HepG2 (cell line): Measurements from ENCODE around the gene LGALS8. TPM values are rescaled to one million over a fixed set of nuclear protein-coding genes. Genes with fewer than 3 reads are reported as not detected.

Source experiments
- ARID2 ChIP-seq: sonication (generic); formaldehyde crosslinking; IDR thresholded peaks from 2 replicates; pipeline ENCODE4 v1.8.1; 2022; ENCODE audit warnings: mild to moderate bottlenecking, missing genetic modification reagents, borderline replicate concordance
- ATF7 ChIP-seq, 2 experiments: fragments of 450-650 bp in 1 of 2; sonication (generic) in 1 of 2; formaldehyde crosslinking in 1 of 2; IDR thresholded peaks; 2 replicates each; pipeline versions ENCODE4 v1.4.0 to v1.6.1; 2016 to 2020; ENCODE audit warnings: antibody characterized with exemption in 1 of 2, mild to moderate bottlenecking in 1 of 2, missing genetic modification reagents in 1 of 2
- DPF2 ChIP-seq: sonication (generic); formaldehyde crosslinking; IDR thresholded peaks from 2 replicates; pipeline ENCODE4 v1.4.0; 2020; ENCODE audit warnings: mild to moderate bottlenecking, low read depth, missing genetic modification reagents, borderline replicate concordance
- ISL2 ChIP-seq: sonication (generic); formaldehyde crosslinking; IDR thresholded peaks from 2 replicates; pipeline ENCODE4 v1.5.0; 2020; ENCODE audit warnings: missing genetic modification reagents
- KAT2B ChIP-seq: fragments of 150-350 bp; IDR thresholded peaks from 2 replicates; pipeline ENCODE4 v1.6.1; 2014; ENCODE audit warnings: low read depth, low read length, borderline replicate concordance
- KLF11 ChIP-seq: IDR thresholded peaks from 2 replicates; pipeline ENCODE4 v1.6.1; 2016; ENCODE audit warnings: missing compliant biosample characterization
- MEIS1 ChIP-seq: sonication (generic); formaldehyde crosslinking; IDR thresholded peaks from 2 replicates; pipeline ENCODE4 v1.9.0; 2021; ENCODE audit warnings: mild to moderate bottlenecking, missing genetic modification reagents, moderate library complexity, borderline replicate concordance
- MIXL1 ChIP-seq: IDR thresholded peaks from 2 replicates; pipeline ENCODE4 v1.6.1; 2016
- MTF1 ChIP-seq: sonication (generic); formaldehyde crosslinking; IDR thresholded peaks from 2 replicates; pipeline ENCODE4 v1.5.0; 2020; ENCODE audit warnings: missing genetic modification reagents
- NFIC ChIP-seq: IDR thresholded peaks from 2 replicates; pipeline ENCODE4 v1.6.1; 2012; ENCODE audit warnings: mild to moderate bottlenecking, low read length, inconsistent platforms
- PAF1 ChIP-seq: IDR thresholded peaks from 2 replicates; pipeline ENCODE4 v1.6.1; 2016; ENCODE audit warnings: missing genetic modification reagents, missing compliant biosample characterization
- SATB2 ChIP-seq: sonication (generic); formaldehyde crosslinking; IDR thresholded peaks from 2 replicates; pipeline ENCODE4 v1.5.0; 2020; ENCODE audit warnings: missing genetic modification reagents
- SKI ChIP-seq: fragments of 450-650 bp; IDR thresholded peaks from one replicate; pipeline ENCODE4 v1.6.1; 2018; ENCODE audit warnings: mild to moderate bottlenecking; ENCODE audit not compliant: partially characterized antibody
- ZNF121 ChIP-seq: sonication (generic); formaldehyde crosslinking; IDR thresholded peaks from 2 replicates; pipeline ENCODE4 v1.5.0; 2020; ENCODE audit warnings: mild to moderate bottlenecking, missing genetic modification reagents
- ZNF235 ChIP-seq: sonication (generic); formaldehyde crosslinking; IDR thresholded peaks from 2 replicates; pipeline ENCODE4 v1.8.1; 2023; ENCODE audit warnings: mild to moderate bottlenecking, missing genetic modification reagents, borderline replicate concordance
- ZNF550 ChIP-seq: sonication (generic); formaldehyde crosslinking; IDR thresholded peaks from 2 replicates; pipeline ENCODE4 v1.4.0; 2020; ENCODE audit warnings: mild to moderate bottlenecking, missing genetic modification reagents, borderline replicate concordance
- ZNF552 ChIP-seq: sonication (generic); formaldehyde crosslinking; IDR thresholded peaks from 2 replicates; pipeline ENCODE4 v1.9.0; 2022; ENCODE audit warnings: missing genetic modification reagents, mild to moderate bottlenecking, borderline replicate concordance
- ZNF678 ChIP-seq: sonication (generic); formaldehyde crosslinking; IDR thresholded peaks from 2 replicates; pipeline ENCODE4 v1.4.0; 2020; ENCODE audit warnings: mild to moderate bottlenecking, missing genetic modification reagents
- ZNF788 ChIP-seq: sonication (generic); formaldehyde crosslinking; IDR thresholded peaks from 2 replicates; pipeline ENCODE4 v1.5.0; 2020; ENCODE audit warnings: mild to moderate bottlenecking, missing genetic modification reagents, borderline replicate concordance
- polyA plus RNA-seq, 8 experiments: library from polyadenylated mRNA; depleted of rRNA in 3 of 8; stranded (reverse) in 7 of 8; unstranded in 1 of 8; fragments of >200 nt; fragmentation: Illumina TruSeq in 4 of 8; extraction: Trizol in 4 of 8; gene quantifications; 2 replicates each; pipeline versions ENCODE4 v1.2.1 to v1.2.3, GENCODE V29; 2011 to 2016; ENCODE audit warnings: low read depth in 4 of 8, missing spikeins in 1 of 8, mixed read lengths in 1 of 8; ENCODE audit not compliant: insufficient read depth in 1 of 8
- total RNA-seq, 5 experiments: library from RNA; depleted of rRNA; stranded (reverse); fragments of >200 nt; fragmentation: Illumina TruSeq; extraction: Trizol; gene quantifications; 2 replicates each; pipeline ENCODE4 v1.2.3, GENCODE V29; 2016; ENCODE audit warnings: low read depth in 1 of 5
- TF ChIP-seq, protein P1 (sequence below): sonication (generic); formaldehyde crosslinking; IDR thresholded peaks from 2 replicates; pipeline ENCODE4 v1.4.0; 2020; ENCODE audit warnings: missing genetic modification reagents
- TF ChIP-seq, protein P2 (sequence below): sonication (generic); formaldehyde crosslinking; IDR thresholded peaks from 2 replicates; pipeline ENCODE4 v1.8.0; 2022; ENCODE audit warnings: missing genetic modification reagents, mild to moderate bottlenecking, moderate library complexity, borderline replicate concordance
- TF ChIP-seq, protein P3 (sequence below): IDR thresholded peaks from 2 replicates; pipeline ENCODE4 v1.6.1; 2012; ENCODE audit warnings: low read depth, low read length, improper control_type of control experiment
- TF ChIP-seq, protein P4 (sequence below): sonication (generic); formaldehyde crosslinking; IDR thresholded peaks from 2 replicates; pipeline ENCODE4 v1.5.1; 2020; ENCODE audit warnings: mild to moderate bottlenecking, moderate library complexity, missing genetic modification reagents
- TF ChIP-seq, protein P5 (sequence below): sonication (generic); formaldehyde crosslinking; IDR thresholded peaks from 2 replicates; pipeline ENCODE4 v1.4.0; 2020; ENCODE audit warnings: mild to moderate bottlenecking, missing genetic modification reagents

Gene LGALS8
- total and polyA plus RNA-seq, 2 of the 13 experiments (the other 11 are each of a cell fraction or from before 2014, with no cell fraction given), result 29.3 to 185 TPM

DNA sequence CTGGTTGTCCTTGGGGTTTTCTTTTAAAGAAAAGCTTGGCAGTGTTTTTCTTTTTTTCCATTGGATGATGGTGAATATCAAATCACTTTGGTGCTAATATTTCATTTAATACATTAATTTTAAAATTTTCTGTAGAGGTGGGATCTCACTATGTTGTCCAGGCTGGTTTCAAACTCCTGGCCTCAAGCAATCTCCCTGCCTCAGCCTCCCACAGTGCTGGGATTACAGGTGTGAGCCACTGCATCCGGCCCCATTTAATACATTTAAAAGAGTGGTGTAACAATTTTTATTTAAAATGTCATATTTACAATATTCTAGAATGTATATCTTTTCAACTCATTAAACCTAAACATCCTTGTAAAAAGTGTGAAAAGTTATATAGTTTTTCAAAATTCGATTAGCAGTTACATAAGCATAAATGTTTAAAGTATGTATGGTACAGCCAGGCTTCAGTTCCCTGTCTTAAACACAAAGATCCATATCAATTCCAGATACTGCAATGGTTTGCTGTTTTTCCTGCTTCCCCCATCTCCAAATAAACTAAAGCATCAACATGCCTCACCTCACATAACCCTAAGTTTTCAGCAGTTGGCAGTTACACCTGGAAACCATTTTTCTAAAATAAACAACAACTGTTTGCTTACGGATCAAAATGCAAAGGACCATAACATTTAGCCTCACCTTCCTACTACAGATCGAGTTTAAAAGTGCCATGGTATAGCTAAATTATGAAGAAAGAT is 8.9 kb upstream of the LGALS8 start (continued):
- TF ChIP-seq, protein P1, sequence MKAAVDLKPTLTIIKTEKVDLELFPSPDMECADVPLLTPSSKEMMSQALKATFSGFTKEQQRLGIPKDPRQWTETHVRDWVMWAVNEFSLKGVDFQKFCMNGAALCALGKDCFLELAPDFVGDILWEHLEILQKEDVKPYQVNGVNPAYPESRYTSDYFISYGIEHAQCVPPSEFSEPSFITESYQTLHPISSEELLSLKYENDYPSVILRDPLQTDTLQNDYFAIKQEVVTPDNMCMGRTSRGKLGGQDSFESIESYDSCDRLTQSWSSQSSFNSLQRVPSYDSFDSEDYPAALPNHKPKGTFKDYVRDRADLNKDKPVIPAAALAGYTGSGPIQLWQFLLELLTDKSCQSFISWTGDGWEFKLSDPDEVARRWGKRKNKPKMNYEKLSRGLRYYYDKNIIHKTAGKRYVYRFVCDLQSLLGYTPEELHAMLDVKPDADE, result no peak
- no peak for TF ChIP-seq MEIS1 (CRISPR knock-in tag)
- no peak for TF ChIP-seq ZNF788 (CRISPR knock-in tag)
- no peak for TF ChIP-seq MTF1
- TF ChIP-seq ISL2, result no peak
- TF ChIP-seq MIXL1 (CRISPR knock-in tag), result no peak; the same call in 1 of the 2 replicates
- TF ChIP-seq, protein P2, sequence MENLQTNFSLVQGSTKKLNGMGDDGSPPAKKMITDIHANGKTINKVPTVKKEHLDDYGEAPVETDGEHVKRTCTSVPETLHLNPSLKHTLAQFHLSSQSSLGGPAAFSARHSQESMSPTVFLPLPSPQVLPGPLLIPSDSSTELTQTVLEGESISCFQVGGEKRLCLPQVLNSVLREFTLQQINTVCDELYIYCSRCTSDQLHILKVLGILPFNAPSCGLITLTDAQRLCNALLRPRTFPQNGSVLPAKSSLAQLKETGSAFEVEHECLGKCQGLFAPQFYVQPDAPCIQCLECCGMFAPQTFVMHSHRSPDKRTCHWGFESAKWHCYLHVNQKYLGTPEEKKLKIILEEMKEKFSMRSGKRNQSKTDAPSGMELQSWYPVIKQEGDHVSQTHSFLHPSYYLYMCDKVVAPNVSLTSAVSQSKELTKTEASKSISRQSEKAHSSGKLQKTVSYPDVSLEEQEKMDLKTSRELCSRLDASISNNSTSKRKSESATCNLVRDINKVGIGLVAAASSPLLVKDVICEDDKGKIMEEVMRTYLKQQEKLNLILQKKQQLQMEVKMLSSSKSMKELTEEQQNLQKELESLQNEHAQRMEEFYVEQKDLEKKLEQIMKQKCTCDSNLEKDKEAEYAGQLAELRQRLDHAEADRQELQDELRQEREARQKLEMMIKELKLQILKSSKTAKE (CRISPR knock-in tag), result no peak
- TF ChIP-seq, protein P3, sequence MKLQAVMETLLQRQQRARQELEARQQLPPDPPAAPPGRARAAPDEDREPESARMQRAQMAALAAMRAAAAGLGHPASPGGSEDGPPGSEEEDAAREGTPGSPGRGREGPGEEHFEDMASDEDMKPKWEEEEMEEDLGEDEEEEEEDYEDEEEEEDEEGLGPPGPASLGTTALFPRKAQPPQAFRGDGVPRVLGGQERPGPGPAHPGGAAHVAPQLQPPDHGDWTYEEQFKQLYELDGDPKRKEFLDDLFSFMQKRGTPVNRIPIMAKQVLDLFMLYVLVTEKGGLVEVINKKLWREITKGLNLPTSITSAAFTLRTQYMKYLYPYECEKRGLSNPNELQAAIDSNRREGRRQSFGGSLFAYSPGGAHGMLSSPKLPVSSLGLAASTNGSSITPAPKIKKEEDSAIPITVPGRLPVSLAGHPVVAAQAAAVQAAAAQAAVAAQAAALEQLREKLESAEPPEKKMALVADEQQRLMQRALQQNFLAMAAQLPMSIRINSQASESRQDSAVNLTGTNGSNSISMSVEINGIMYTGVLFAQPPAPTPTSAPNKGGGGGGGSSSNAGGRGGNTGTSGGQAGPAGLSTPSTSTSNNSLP, result peak; percentile 61
- TF ChIP-seq ZNF552 (CRISPR knock-in tag), result no peak
- no peak for TF ChIP-seq SKI
- no peak; the same call in 1 of the 2 replicates for TF ChIP-seq SATB2 (CRISPR knock-in tag)
- no peak for TF ChIP-seq PAF1 (CRISPR knock-in tag)
- TF ChIP-seq ZNF678 (CRISPR knock-in tag), result no peak
- TF ChIP-seq DPF2, result no peak
- TF ChIP-seq KLF11 (CRISPR knock-in tag), result no peak
- TF ChIP-seq ZNF550 (CRISPR knock-in tag), result no peak
- TF ChIP-seq ZNF121 (CRISPR knock-in tag), result peak; percentile 96
- TF ChIP-seq ARID2 (CRISPR knock-in tag), result no peak
- no peak for TF ChIP-seq KAT2B
- no peak for TF ChIP-seq ATF7 (IDR thresholded peaks at IDR 0.05)
- no peak for TF ChIP-seq ATF7 (CRISPR knock-in tag; IDR thresholded peaks at IDR 0.05)
- TF ChIP-seq, protein P4, sequence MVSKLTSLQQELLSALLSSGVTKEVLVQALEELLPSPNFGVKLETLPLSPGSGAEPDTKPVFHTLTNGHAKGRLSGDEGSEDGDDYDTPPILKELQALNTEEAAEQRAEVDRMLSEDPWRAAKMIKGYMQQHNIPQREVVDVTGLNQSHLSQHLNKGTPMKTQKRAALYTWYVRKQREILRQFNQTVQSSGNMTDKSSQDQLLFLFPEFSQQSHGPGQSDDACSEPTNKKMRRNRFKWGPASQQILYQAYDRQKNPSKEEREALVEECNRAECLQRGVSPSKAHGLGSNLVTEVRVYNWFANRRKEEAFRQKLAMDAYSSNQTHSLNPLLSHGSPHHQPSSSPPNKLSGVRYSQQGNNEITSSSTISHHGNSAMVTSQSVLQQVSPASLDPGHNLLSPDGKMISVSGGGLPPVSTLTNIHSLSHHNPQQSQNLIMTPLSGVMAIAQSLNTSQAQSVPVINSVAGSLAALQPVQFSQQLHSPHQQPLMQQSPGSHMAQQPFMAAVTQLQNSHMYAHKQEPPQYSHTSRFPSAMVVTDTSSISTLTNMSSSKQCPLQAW (CRISPR knock-in tag), result no peak
- TF ChIP-seq ZNF235 (CRISPR knock-in tag), result no peak
- TF ChIP-seq, protein P5, sequence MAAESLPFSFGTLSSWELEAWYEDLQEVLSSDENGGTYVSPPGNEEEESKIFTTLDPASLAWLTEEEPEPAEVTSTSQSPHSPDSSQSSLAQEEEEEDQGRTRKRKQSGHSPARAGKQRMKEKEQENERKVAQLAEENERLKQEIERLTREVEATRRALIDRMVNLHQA, result no peak
- peak; percentile 82; the same call in 1 of the 2 replicates for TF ChIP-seq NFIC
